MM.1S (cell line): Measurements from ENCODE around the gene PROSER3.

Experiments
- DNase-seq: peaks from one replicate; pipeline ENCODE4 v3.0.0-alpha.2; 2015
- H2AFZ ChIP-seq: fragments of 300-600 bp; sonication (generic); 2 replicates; pipeline ENCODE4 v1.6.0; 2016; ENCODE audit warnings: antibody characterized with exemption, low read length
- H3F3A ChIP-seq: fragments of 300-600 bp; sonication (generic); 2 replicates; pipeline ENCODE4 v1.6.1; 2016; ENCODE audit warnings: mild to moderate bottlenecking, antibody characterized with exemption, low read length, moderate library complexity, mixed read lengths; ENCODE audit not compliant: insufficient read depth
- H3K27ac ChIP-seq: fragments of 300-600 bp; sonication (generic); 2 replicates; pipeline ENCODE4 v1.5.1; 2016; ENCODE audit warnings: mild to moderate bottlenecking, low read length
- H3K27me3 ChIP-seq: fragments of 300-600 bp; sonication (generic); replicated peaks from 2 replicates; pipeline ENCODE4 v1.6.0; 2016; ENCODE audit warnings: low read length; ENCODE audit not compliant: insufficient read depth
- H3K36me3 ChIP-seq: fragments of 300-600 bp; sonication (generic); replicated peaks from 2 replicates; pipeline ENCODE4 v1.6.1; 2016; ENCODE audit warnings: mild to moderate bottlenecking, low read length, mixed read lengths; ENCODE audit not compliant: insufficient read depth
- H3K4me1 ChIP-seq: fragments of 300-600 bp; sonication (generic); 2 replicates; pipeline ENCODE4 v1.6.1; 2016; ENCODE audit warnings: low read length, mixed read lengths
- H3K4me2 ChIP-seq: fragments of 300-600 bp; sonication (generic); 2 replicates; pipeline ENCODE4 v1.6.0; 2016; ENCODE audit warnings: low read depth, low read length
- H3K4me3 ChIP-seq: fragments of 300-600 bp; sonication (generic); 2 replicates; pipeline ENCODE4 v1.5.1; 2016; ENCODE audit warnings: low read length, mixed read lengths
- H3K79me2 ChIP-seq: fragments of 300-600 bp; sonication (generic); 2 replicates; pipeline ENCODE4 v1.6.1; 2016; ENCODE audit warnings: mixed run types, low read length, mixed read lengths
- H3K9ac ChIP-seq: fragments of 300-600 bp; sonication (generic); 2 replicates; pipeline ENCODE4 v1.6.1; 2016; ENCODE audit warnings: low read length, mixed read lengths
- H3K9me2 ChIP-seq: fragments of 300-600 bp; sonication (generic); replicated peaks from 2 replicates; pipeline ENCODE4 v1.6.1; 2016; ENCODE audit warnings: mild to moderate bottlenecking, low read length, mixed read lengths; ENCODE audit not compliant: insufficient read depth
- H3K9me3 ChIP-seq: fragments of 300-600 bp; sonication (generic); replicated peaks from 2 replicates; pipeline ENCODE4 v1.6.1; 2016; ENCODE audit warnings: mild to moderate bottlenecking, low read length, mixed read lengths; ENCODE audit not compliant: insufficient read depth
- H4K20me1 ChIP-seq: fragments of 300-600 bp; sonication (generic); 2 replicates; pipeline ENCODE4 v1.6.1; 2016; ENCODE audit warnings: mild to moderate bottlenecking, low read length, moderate library complexity, mixed read lengths; ENCODE audit not compliant: insufficient read depth
- CTCF ChIP-seq: fragments of 300-600 bp; sonication (generic); IDR thresholded peaks from 2 replicates; pipeline ENCODE4 v1.5.1; 2016; ENCODE audit warnings: antibody characterized with exemption, low read length, mixed read lengths
- EZH2 ChIP-seq: fragments of 300-600 bp; sonication (generic); optimal IDR thresholded peaks from 2 replicates; pipeline ENCODE3; 2017; ENCODE audit warnings: low read depth, mild to moderate bottlenecking, antibody characterized with exemption, low read length, mixed read lengths
- EZH2phosphoT487 ChIP-seq: fragments of 300-600 bp; sonication (generic); IDR thresholded peaks from 2 replicates; pipeline ENCODE4 v1.6.1; 2018; ENCODE audit warnings: antibody characterized with exemption, low read length

The PROSER3 gene

GRCh38 chr19:35740108-35740422, 17.9 kb upstream of the PROSER3 start:
- H3K27me3 ChIP-seq: no peaks in the 10 kb centered on the region
- no peaks in the 10 kb centered on the region for H3K9me3 ChIP-seq
- peaks cover 27% of the 10 kb centered on the region; the same call in 1 of the 2 replicates for H3F3A ChIP-seq
- peak overlapping the region; percentile 76; the same call in 1 of the 2 replicates for H3K4me2 ChIP-seq
- no peaks in the 10 kb centered on the region for H3K36me3 ChIP-seq
- H4K20me1 ChIP-seq: no peaks in the 10 kb centered on the region
- no peak for TF ChIP-seq EZH2phosphoT487
- TF ChIP-seq EZH2: no peak
- no peak for TF ChIP-seq CTCF
- H3K9me2 ChIP-seq: no peaks in the 10 kb centered on the region
- peaks cover 18% of the 10 kb centered on the region for H3K4me1 ChIP-seq
- peak overlapping the region; percentile 68 for H3K4me3 ChIP-seq
- peak overlapping the region; percentile 22; the same call in 1 of the 2 replicates for H3K27ac ChIP-seq
- H3K79me2 ChIP-seq: peaks cover 11% of the 10 kb centered on the region
- peak overlapping the region; percentile 47; the same call in 1 of the 2 replicates for H3K9ac ChIP-seq
- no peak for DNase-seq
- H2AFZ ChIP-seq: peak overlapping the region; percentile 76

- H3K79me2 ChIP-seq: peaks cover 12% of the 10 kb centered on the region
- TF ChIP-seq EZH2: no peak
- TF ChIP-seq CTCF: peak; percentile 47
- no peak for TF ChIP-seq EZH2phosphoT487
- DNase-seq: peak; percentile 97
- H3K27ac ChIP-seq: peak overlapping the region; percentile 90
- H3K9me2 ChIP-seq: no peaks in the 10 kb centered on the region
- H3K27me3 ChIP-seq: no peaks in the 10 kb centered on the region
- H3K4me3 ChIP-seq: peak overlapping the region; percentile 68
- H3K9ac ChIP-seq: peak overlapping the region; percentile 66
- peak overlapping the region; percentile 87 for H3K4me2 ChIP-seq
- H2AFZ ChIP-seq: peak overlapping the region; percentile 76
- no peaks in the 10 kb centered on the region for H4K20me1 ChIP-seq
- H3K9me3 ChIP-seq: no peaks in the 10 kb centered on the region
- H3K36me3 ChIP-seq: no peaks in the 10 kb centered on the region
- H3F3A ChIP-seq: peaks cover 27% of the 10 kb centered on the region; the same call in 1 of the 2 replicates
- peaks cover 18% of the 10 kb centered on the region for H3K4me1 ChIP-seq
These were observed 17.4 kb upstream of the PROSER3 start for GRCh38 chr19:35740423-35741202.

GRCh38 chr19:35741203-35741515, 16.8 kb upstream of the PROSER3 start:
- Histone ChIP-seq H3K9me3 (no peaks in the 10 kb centered on the region), H3K9me2 (no peaks in the 10 kb centered on the region), H4K20me1 (no peaks in the 10 kb centered on the region), H3K4me3 (peak overlapping the region; percentile 68), H3K36me3 (no peaks in the 10 kb centered on the region), H3K27me3 (no peaks in the 10 kb centered on the region), H3F3A (peaks cover 27% of the 10 kb centered on the region; the same call in 1 of the 2 replicates), H3K27ac (peak overlapping the region; percentile 90), H3K9ac (peak overlapping the region; percentile 66), H3K4me1 (peaks cover 20% of the 10 kb centered on the region), H2AFZ (peak overlapping the region; percentile 64), H3K79me2 (peaks cover 17% of the 10 kb centered on the region), H3K4me2 (peak overlapping the region; percentile 87)
- TF ChIP-seq EZH2 (no peak), CTCF (peak; percentile 27; the same call in 1 of the 2 replicates)
- no peak for DNase-seq
